ENCODE data around the gene RPS4Y1.

Gene RPS4Y1

GRCh38 chrY:2885880-2886279 lies 44.5 kb downstream of the RPS4Y1 start:
- no peak for DNase-seq

- no peak for DNase-seq
These were observed 46.0 kb downstream of the RPS4Y1 start for GRCh38 chrY:2887386-2887785.

GRCh38 chrY:2887955-2888354 lies 46.6 kb downstream of the RPS4Y1 start:
- no peak for DNase-seq

GRCh38 chrY:2893471-2893870 lies 52.1 kb downstream of the RPS4Y1 start:
- DNase-seq: no peak

- DNase-seq: no peak
These were observed 54.6 kb downstream of the RPS4Y1 start for GRCh38 chrY:2896050-2896449.

GRCh38 chrY:2907356-2907755 lies 66.0 kb downstream of the RPS4Y1 start:
- no peak for DNase-seq

- no peak for DNase-seq
These were observed 71.8 kb downstream of the RPS4Y1 start for GRCh38 chrY:2913066-2913815.
